Measurements from ENCODE around the gene ERFL. TPM values are rescaled to one million over a fixed set of nuclear protein-coding genes. Genes with fewer than 3 reads are reported as not detected.

The ERFL gene
- total and polyA plus RNA-seq, 2 donors (not counting 1 experiment from before 2014, with no cell fraction given), result 2.3 to 5.5 TPM

GRCh38 chr19:41937525-41938468, 9.5 kb upstream of the ERFL start:
- no peak for DNase-seq
- Histone ChIP-seq H3K4me1 (ENCODE audit: control insufficient read depth in 2 of 2, insufficient read depth in 2 of 2, low read length in 2 of 2) (peaks cover 40 to 68% of the 10 kb centered on the region in 2 donors), H3K36me3 (replicated peaks in 1 of 2; ENCODE audit: control extremely low read depth in 1 of 2, control insufficient read depth in 1 of 2, extremely low read depth in 1 of 2, insufficient read depth in 2 of 2, low read length in 1 of 2) (no peaks in the 10 kb centered on the region), H3K4me2 (replicated peaks; ENCODE audit: low read depth, low read length, poor library complexity, severe bottlenecking) (no peak overlapping the region), H3K27me3 (replicated peaks in 1 of 4; ENCODE audit: control extremely low read depth in 1 of 4, control insufficient read depth in 3 of 4, insufficient read depth in 4 of 4, low read length in 3 of 4) (no peaks in the 10 kb centered on the region), H4K20me1 (ENCODE audit: control insufficient read depth, insufficient read depth, low read length, poor library complexity, severe bottlenecking) (no peaks in the 10 kb centered on the region), H3K9me3 (ENCODE audit: control extremely low read depth in 1 of 3, control insufficient read depth in 2 of 3, insufficient read depth in 1 of 3, low read length in 2 of 3) (no peaks in the 10 kb centered on the region), H3K27ac (ENCODE audit: low read length in 2 of 2) (peak overlapping the region in 1 of 2 donors; percentile 13), H3K4me3 (ENCODE audit: control extremely low read depth in 1 of 5, extremely low read depth in 1 of 5, insufficient read depth in 1 of 5, low read depth in 2 of 5, low read length in 4 of 5) (no peak overlapping the region), H3K9ac (ENCODE audit: low read length) (no peak overlapping the region), H2AFZ (ENCODE audit: insufficient read depth, low read depth, low read length, poor library complexity, severe bottlenecking) (no peak overlapping the region), H3K79me2 (ENCODE audit: control insufficient read depth, insufficient read depth, low read length) (peaks cover 11% of the 10 kb centered on the region)
- Mint-ChIP-seq H3K4me1 (peaks cover 54% of the 10 kb centered on the region), H3K27me3 (no peaks in the 10 kb centered on the region), H3K4me3 (peak overlapping the region; percentile 23), H3K9me3 (ENCODE audit: insufficient read depth) (no peaks in the 10 kb centered on the region), H3K27ac (peak overlapping the region; percentile 83)
- 56% methylated on average over 12 of the region's 22 CpGs for WGBS (ENCODE audit: insufficient coverage)
- TF ChIP-seq EZH2 (IDR thresholded peaks at IDR 0.05; ENCODE audit: borderline replicate concordance, insufficient read depth, low read depth, low read length, poor library complexity, severe bottlenecking) (no peak), CTCF (IDR thresholded peaks at IDR 0.05) (no peak)
- intact Hi-C loops (cut with micrococcal nuclease), result no loop called here
- ChIA-PET POLR2A (interaction anchor here (0.6 to 1.9 kb wide), 6 partner anchors 8 to 78 kb away, joined by 3 to 14 read pairs (median 8); partner anchors contain the start of gene ARHGEF1), CTCF (interaction anchor here (1.1 to 2.3 kb wide), 8 partner anchors 8 to 78 kb away, joined by 3 to 24 read pairs (median 6); partner anchors contain the start of gene RPS19)
- no peak for ATAC-seq (ENCODE audit: low read depth)

GRCh38 chr19:41936961-41937360, 8.7 kb upstream of the ERFL start:
- CTCF ChIA-PET, result interaction anchor here (1.1 to 2.3 kb wide), 7 partner anchors 9 to 77 kb away, joined by 3 to 24 read pairs (median 5); partner anchors contain the start of gene RPS19
- H3K27ac ChIP-seq (ENCODE audit: low read length in 2 of 2), result no peak overlapping the region
- ATAC-seq (ENCODE audit: low read depth) (no peak), DNase-seq (no peak)
- no peaks in the 10 kb centered on the region for H3K27me3 ChIP-seq (replicated peaks in 1 of 4; ENCODE audit: control extremely low read depth in 1 of 4, control insufficient read depth in 3 of 4, insufficient read depth in 4 of 4, low read length in 3 of 4)
- intact Hi-C loops (cut with micrococcal nuclease), result no loop called here
- no peak overlapping the region for H3K4me3 ChIP-seq (ENCODE audit: control extremely low read depth in 1 of 5, extremely low read depth in 1 of 5, insufficient read depth in 1 of 5, low read depth in 2 of 5, low read length in 4 of 5)
- no peak overlapping the region for H3K4me3 Mint-ChIP-seq
- no peaks in the 10 kb centered on the region for H3K27me3 Mint-ChIP-seq
- no peak overlapping the region for H3K4me2 ChIP-seq (replicated peaks; ENCODE audit: low read depth, low read length, poor library complexity, severe bottlenecking)
- peaks cover 38 to 65% of the 10 kb centered on the region in 2 donors for H3K4me1 ChIP-seq (ENCODE audit: control insufficient read depth in 2 of 2, insufficient read depth in 2 of 2, low read length in 2 of 2)
- H2AFZ ChIP-seq (ENCODE audit: insufficient read depth, low read depth, low read length, poor library complexity, severe bottlenecking), result no peak overlapping the region
- 93% methylated on average over 15 of the region's 15 CpGs for WGBS (ENCODE audit: insufficient coverage)
- H3K27ac Mint-ChIP-seq, result peak overlapping the region; percentile 68
- peaks cover 11% of the 10 kb centered on the region for H3K79me2 ChIP-seq (ENCODE audit: control insufficient read depth, insufficient read depth, low read length)
- peaks cover 53% of the 10 kb centered on the region for H3K4me1 Mint-ChIP-seq
- no peaks in the 10 kb centered on the region for H3K9me3 ChIP-seq (ENCODE audit: control extremely low read depth in 1 of 3, control insufficient read depth in 2 of 3, insufficient read depth in 1 of 3, low read length in 2 of 3)
- TF ChIP-seq EZH2 (IDR thresholded peaks at IDR 0.05; ENCODE audit: borderline replicate concordance, insufficient read depth, low read depth, low read length, poor library complexity, severe bottlenecking) (no peak), CTCF (IDR thresholded peaks at IDR 0.05) (no peak)
- no peaks in the 10 kb centered on the region for H3K9me3 Mint-ChIP-seq (ENCODE audit: insufficient read depth)
- no peaks in the 10 kb centered on the region for H3K36me3 ChIP-seq (replicated peaks in 1 of 2; ENCODE audit: control extremely low read depth in 1 of 2, control insufficient read depth in 1 of 2, extremely low read depth in 1 of 2, insufficient read depth in 2 of 2, low read length in 1 of 2)
- POLR2A ChIA-PET, result interaction anchor here (1.8 to 1.9 kb wide), 3 partner anchors 9 to 62 kb away, joined by 7 to 14 read pairs (median 9); partner anchors contain the start of gene ARHGEF1
- no peak overlapping the region for H3K9ac ChIP-seq (ENCODE audit: low read length)
- H4K20me1 ChIP-seq (ENCODE audit: control insufficient read depth, insufficient read depth, low read length, poor library complexity, severe bottlenecking), result no peaks in the 10 kb centered on the region
